NCI-H748 (cell line): ENCODE measurements around the gene PPP6R2.
"Not testable (repeated sequence)": the region's sequence is repeated elsewhere in the genome, so short reads cannot be mapped to it uniquely, and the experiment has no call there.

ENCODE experiments used
- DNase-seq: peaks from one replicate; lab custom pipeline; 2025; ENCODE audit not compliant: unreplicated experiment; lab: John Stamatoyannopoulos, UW

Gene PPP6R2

DNA sequence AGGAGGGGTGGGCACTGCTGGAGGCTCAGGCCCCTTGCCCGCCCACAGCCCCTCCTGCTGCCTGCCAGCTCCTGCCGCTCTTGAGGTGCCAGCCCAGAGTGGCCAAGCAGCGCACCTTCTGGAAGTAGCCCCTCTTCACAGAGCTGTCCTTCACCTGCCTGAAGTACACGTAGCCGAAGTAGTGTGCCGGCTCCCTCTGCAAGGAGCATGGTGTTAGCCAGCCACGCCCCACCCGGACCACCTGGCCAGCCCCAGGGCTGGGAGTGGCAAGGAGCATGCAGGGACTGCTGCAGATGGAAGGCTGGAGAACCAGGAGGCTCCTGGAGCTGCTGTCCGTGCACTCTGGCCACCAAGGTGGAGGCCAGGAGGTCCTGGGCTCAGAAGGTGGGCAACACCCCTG lies 25.9 kb upstream of the PPP6R2 start:
- peak; percentile 46 for DNase-seq

DNA sequence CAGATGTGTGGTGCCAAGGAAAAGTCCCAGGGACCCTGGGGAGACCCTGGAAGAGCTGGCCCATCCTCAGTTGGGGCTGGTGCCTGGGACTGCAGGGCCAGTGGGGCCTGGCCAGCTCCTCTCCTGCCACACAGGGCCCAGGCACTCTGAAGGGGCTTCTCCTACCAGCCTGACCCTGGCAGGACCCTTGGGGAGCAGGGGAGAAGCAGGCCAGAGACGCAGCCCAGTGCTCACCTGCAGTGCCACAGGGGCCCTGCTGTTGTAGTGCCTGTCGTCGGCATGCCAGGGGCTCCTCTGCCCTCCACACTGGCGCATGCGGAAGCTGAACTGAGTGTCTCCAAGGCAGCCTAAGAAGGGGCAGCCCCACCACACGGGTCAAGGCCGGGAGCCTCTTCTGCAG lies 25.5 kb upstream of the PPP6R2 start:
- no peak for DNase-seq

DNA sequence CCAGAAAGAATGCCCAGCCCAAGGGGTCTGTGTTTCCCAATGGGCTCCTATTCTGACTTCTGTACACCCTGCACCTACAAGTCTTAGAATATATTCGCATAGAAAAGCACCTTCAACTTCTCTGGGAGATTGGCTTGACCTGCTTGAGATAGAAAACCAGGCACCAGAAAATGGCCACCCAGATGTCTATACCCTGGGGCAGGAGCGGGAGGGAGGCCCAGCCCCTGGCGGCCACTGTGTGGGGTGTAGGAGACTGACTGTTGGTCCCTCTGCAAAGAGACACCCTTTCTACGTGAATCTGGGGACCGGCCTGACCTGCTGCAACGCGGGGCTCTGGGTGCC lies 24.8 kb upstream of the PPP6R2 start:
- no peak for DNase-seq

DNA sequence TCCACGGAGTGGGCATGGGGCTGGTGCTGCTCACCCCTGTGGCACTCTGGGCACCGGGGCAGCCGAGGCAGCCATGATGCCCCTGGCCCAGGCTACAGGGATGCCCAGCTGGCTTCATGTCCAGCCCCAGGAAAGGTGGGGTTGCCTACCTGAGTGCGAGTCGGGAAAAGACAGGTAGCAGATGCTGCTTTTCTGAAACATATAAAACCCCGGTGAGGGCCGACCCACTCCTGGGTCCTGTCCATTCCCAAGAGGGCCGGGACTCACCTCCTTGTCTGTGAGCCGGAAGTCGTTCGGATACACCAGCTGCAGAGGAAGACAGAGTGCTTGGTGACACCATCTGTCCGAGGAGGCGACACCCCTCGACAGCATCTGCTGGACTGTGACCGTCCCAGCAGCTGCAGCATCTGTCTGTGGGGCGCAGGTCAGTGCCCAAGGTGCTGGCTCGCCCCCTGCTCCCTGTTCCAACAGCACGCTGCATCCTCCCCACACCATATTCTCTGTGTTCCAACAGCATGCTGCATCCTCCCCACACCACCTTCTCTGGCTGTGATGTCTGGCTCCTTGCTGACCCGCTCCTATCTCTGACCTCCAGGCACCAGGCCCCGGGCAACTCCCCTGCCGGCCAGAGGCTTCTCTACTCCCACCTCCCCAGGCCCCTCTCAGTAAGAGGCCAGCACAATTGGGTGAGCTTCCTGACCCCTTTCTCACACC lies 24.3 kb upstream of the PPP6R2 start:
- no peak for DNase-seq

- no peak for DNase-seq
Measured at GRCh38 chr22:50319503-50319951, 23.6 kb upstream of the PPP6R2 start.

DNA sequence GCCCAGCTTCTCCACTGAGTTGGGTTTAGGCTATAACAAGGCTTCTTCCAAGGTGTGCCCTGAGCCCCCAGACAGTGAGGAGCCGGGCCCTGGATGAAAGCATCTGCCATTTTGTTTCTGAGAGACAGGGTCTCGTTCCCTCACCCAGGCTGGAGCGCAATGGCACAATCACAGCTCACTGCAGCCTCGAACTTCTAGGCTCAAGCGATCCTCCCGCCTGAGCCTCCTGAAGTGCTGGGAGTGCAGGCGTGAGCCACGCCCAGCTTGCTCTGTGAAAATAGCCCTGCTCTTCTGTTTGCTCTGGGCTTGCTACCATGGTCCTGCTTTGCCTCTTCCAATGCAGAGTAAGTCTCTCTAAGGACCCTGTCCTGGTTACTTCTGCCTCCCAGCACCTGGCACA lies 23.0 kb upstream of the PPP6R2 start:
- peak; percentile 29 for DNase-seq

GRCh38 chr22:50320671-50321325 lies 22.3 kb upstream of the PPP6R2 start:
- DNase-seq, result no peak

GRCh38 chr22:50322382-50323104 lies 20.6 kb upstream of the PPP6R2 start:
- not testable (repeated sequence) for DNase-seq

GRCh38 chr22:50323900-50324299 lies 19.2 kb upstream of the PPP6R2 start:
- no peak for DNase-seq

GRCh38 chr22:50325444-50326224 lies 17.5 kb upstream of the PPP6R2 start:
- no peak for DNase-seq

- no peak for DNase-seq
Measured at GRCh38 chr22:50326225-50326955, 16.7 kb upstream of the PPP6R2 start.

DNA sequence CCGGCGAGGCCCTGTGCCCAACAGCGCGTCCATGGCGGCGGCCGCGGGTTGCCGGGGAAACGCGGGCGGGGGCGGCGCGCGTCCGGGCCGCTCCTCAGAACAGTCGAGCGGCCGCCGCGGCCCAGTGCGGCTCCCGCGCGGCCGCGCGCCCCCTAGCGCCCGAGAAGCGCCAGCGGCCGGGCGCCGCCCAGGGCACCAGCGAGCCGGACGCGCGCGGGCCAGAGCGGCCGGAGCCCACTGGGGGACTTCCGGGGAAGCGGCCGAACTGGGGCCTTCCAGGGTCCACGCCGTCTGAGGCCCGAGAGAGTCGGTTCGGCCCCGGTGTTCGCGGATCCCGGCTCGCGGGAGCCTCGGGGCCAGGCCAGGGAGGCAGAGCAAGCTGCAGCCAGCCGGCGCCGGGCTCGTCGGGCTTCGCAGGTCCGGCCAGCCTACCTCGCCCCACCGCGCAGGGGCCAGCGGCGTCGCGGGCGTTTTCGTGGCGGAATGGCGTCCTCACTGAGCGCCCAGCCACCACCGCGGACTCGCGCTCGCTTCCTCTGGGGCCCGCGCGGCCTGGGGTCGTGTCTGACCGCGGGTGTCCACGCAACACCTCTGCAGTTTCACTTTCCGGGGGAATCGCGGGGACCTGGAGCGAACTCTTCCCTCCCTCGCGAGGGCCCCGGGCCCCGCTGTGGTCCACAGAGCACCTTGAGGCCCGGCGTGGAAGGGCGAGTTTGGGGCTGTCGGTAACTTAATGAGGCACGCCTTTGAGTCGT lies 16.0 kb upstream of the PPP6R2 start, which contains the start of gene DENND6B:
DENND6B (minus strand) TSS at position 57 of the 755 bp plus-strand sequence; CDS start at position 33, 24 bp downstream.
- peak; percentile 89 for DNase-seq

GRCh38 chr22:50327711-50328019 lies 15.5 kb upstream of the PPP6R2 start:
- DNase-seq, result no peak

DNA sequence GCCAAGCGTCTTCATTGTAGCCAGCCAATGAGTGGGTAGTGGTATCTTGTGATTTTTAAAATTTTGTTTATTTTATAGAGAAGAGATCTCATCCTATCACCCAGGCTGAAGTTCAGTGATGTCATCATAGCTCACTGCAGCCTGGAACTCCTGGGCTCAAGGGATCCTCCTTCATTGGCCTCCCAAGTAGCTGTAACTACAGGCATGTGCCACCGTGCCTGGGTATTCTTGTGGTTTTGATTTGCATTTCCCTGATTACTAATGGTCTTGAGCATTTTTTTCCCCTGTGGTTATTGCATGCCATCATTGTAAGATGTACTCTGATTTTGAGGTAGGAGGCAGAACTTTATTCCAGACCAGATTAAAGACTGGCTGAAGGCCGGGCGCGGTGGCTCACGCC lies 13.9 kb upstream of the PPP6R2 start:
- DNase-seq, result no peak

DNA sequence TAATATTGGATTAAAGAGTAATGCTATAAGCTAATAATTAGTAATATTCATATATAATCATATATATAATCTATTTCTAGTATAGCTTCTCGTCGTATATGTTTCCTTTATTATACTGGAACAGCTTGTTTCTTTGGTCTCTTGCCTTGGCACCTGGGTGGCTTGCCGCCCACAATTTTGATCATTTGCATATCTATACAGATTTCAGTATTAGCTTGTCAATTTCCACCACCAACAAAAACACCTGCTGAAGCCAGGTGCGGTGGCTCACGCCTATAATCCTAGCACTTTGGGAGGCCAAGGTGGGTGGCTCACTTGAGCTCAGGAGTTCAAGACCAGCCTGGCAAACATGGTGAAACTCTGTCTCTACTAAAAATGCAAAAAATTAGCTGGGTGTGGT lies 8.7 kb upstream of the PPP6R2 start:
- DNase-seq, result not testable (repeated sequence)

- no peak for DNase-seq
Measured at GRCh38 chr22:50337262-50338041, 5.7 kb upstream of the PPP6R2 start.

DNA sequence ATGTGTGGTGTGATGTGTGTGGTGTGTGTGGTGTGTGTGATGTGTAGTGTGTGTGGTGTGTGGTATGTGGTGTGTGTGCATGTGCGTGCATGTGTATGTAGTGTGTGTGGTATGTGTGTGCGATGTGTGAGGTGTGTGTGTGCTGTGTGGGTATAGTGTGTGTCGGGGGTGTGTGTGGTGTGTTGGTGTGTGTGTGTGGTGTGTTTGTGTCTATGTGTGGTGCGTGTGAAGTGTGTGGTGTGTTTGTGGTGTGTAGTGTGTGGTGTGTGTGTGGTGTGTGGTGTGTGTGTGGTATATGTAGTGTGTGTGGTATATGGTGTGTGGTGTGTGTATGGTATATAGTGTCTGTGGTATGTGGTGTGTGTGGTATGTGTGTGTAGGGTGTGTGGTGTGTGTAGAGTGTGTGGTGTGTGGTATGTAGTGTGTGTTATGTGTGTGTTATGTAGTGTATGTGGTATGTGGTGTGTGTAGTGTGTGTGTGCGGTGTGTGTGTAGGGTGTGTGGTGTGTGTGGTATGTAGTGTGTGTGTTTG lies 5.0 kb upstream of the PPP6R2 start:
- DNase-seq, result no peak

- DNase-seq, result no peak
Measured at GRCh38 chr22:50338860-50339462, 4.2 kb upstream of the PPP6R2 start.
